ENCODE measurements around the gene APOOL. TPM values are rescaled to one million over a fixed set of nuclear protein-coding genes. Genes with fewer than 3 reads are reported as not detected.

Gene APOOL
- total RNA-seq = 3.1 and 7.2 TPM in 2 replicates

GRCh38 chrX:85003655-85004244, at the start of gene APOOL:
Gene APOOL (plus strand): TSS chrX:85003877. CDS start chrX:85003913, 36 bp downstream.

Other genes starting within 250 kb of the APOOL start
- under 0.01 and 0.11 TPM in 2 replicates for gene SATL1, start 239.9 kb downstream of the APOOL start, total RNA-seq
- 4.8 and 7.9 TPM in 2 replicates for gene ZNF711, start 240.1 kb downstream of the APOOL start, total RNA-seq

All from placental epithelial cell (primary cell).